Gastroesophageal sphincter (tissue), 3 donors: Measurements from ENCODE around the gene NAV2.

Source experiments
- POLR2AphosphoS5 ChIP-seq: sonication (generic); formaldehyde crosslinking; IDR thresholded peaks from one replicate; pipeline ENCODE4 v1.6.1; 2017; ENCODE audit warnings: antibody characterized with exemption
- TF ChIP-seq, protein P1 (sequence below), 4 experiments: fragments of 200-600 bp in 2 of 4; fragments of 450-650 bp in 2 of 4; sonication (generic) in 1 of 4; IDR thresholded peaks; one replicate each; pipeline ENCODE4 v1.5.1; 2017 to 2019; ENCODE audit warnings: antibody characterized with exemption in 4 of 4, mild to moderate bottlenecking in 2 of 4, moderate library complexity in 2 of 4

DNA sequence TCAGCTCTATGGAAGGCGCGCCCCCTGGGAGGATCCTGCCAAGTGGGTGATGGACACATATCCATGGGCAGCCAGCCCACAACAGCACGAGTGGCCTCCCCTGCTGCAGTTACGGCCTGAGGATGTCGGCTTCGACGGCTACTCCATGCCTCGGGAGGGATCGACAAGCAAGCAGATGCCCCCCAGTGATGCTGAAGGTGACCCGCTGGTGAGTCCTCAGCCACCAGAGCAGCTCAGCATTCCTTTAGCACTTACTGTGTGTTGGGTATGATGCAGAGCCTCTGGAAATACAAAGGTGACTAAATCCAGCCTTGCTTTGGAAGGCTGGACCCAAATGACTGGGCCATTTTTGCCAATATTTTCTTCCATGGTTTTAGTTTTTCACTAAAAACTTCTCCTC is 402.0 kb downstream of the NAV2 start:
- TF ChIP-seq POLR2AphosphoS5 = no peak
- TF ChIP-seq, protein P1, sequence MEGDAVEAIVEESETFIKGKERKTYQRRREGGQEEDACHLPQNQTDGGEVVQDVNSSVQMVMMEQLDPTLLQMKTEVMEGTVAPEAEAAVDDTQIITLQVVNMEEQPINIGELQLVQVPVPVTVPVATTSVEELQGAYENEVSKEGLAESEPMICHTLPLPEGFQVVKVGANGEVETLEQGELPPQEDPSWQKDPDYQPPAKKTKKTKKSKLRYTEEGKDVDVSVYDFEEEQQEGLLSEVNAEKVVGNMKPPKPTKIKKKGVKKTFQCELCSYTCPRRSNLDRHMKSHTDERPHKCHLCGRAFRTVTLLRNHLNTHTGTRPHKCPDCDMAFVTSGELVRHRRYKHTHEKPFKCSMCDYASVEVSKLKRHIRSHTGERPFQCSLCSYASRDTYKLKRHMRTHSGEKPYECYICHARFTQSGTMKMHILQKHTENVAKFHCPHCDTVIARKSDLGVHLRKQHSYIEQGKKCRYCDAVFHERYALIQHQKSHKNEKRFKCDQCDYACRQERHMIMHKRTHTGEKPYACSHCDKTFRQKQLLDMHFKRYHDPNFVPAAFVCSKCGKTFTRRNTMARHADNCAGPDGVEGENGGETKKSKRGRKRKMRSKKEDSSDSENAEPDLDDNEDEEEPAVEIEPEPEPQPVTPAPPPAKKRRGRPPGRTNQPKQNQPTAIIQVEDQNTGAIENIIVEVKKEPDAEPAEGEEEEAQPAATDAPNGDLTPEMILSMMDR (IDR thresholded peaks at IDR 0.05) = no peak
